Measurements from ENCODE around the gene MYG1.

Gene MYG1

GRCh38 chr12:53324779-53325510 lies 25.4 kb downstream of the MYG1 start:
- H3K27ac ChIP-seq (ENCODE audit: insufficient read depth in 1 of 2, low read depth in 1 of 2, low read length in 2 of 2, poor library complexity in 1 of 2, severe bottlenecking in 2 of 2) = peak overlapping the region in 1 of 2 experiments; percentile 71
- peak overlapping the region; percentile 40 to 79 (median 70) for H3K4me3 ChIP-seq (ENCODE audit: control insufficient read depth in 1 of 7, extremely low read depth in 1 of 7, insufficient read depth in 4 of 7, low read depth in 2 of 7, low read length in 6 of 7)
- H3K9me3 ChIP-seq (ENCODE audit: control extremely low read depth in 1 of 5, control insufficient read depth in 4 of 5, insufficient read depth in 2 of 5, low read depth in 1 of 5, low read length in 4 of 5) = no peaks in the 10 kb centered on the region
- CTCF ChIA-PET = interaction anchor here (0.8 to 22.0 kb wide), 14 partner anchors 10 to 187 kb away, joined by 3 to 489 read pairs (median 4); partner anchors contain the start of genes AMHR2, MYG1, PFDN5 and SP7
- DNase-seq = peak; percentile 84 to 89 (median 85)
- H3K27me3 ChIP-seq (replicated peaks in 2 of 5; ENCODE audit: control insufficient read depth in 4 of 5, insufficient read depth in 5 of 5, low read length in 4 of 5) = peaks cover 0 to 2% (median 0%) of the 10 kb centered on the region in 5 experiments
- H3K4me1 ChIP-seq (ENCODE audit: control extremely low read depth in 1 of 4, control insufficient read depth in 4 of 4, insufficient read depth in 4 of 4, low read length in 3 of 4) = peaks cover 4 to 52% (median 41%) of the 10 kb centered on the region in 4 experiments
- H3K36me3 ChIP-seq (ENCODE audit: control insufficient read depth in 4 of 4, insufficient read depth in 4 of 4, low read length in 3 of 4) = peaks cover 0 to 2% (median 0%) of the 10 kb centered on the region in 4 experiments
- POLR2A ChIA-PET = interaction anchor here (3.6 kb wide), 1 partner anchor 20 kb away, joined by 16 read pairs; no protein-coding TSS in a partner anchor
- WGBS (ENCODE audit: insufficient coverage) = under 1% methylated on average over 61 of the region's 69 CpGs

- H3K27ac ChIP-seq (ENCODE audit: insufficient read depth in 1 of 2, low read depth in 1 of 2, low read length in 2 of 2, poor library complexity in 1 of 2, severe bottlenecking in 2 of 2) = peak overlapping the region in 1 of 2 experiments; percentile 71
- POLR2A ChIA-PET = interaction anchor here (3.6 kb wide), 1 partner anchor 19 kb away, joined by 16 read pairs; no protein-coding TSS in a partner anchor
- H3K4me1 ChIP-seq (ENCODE audit: control extremely low read depth in 1 of 4, control insufficient read depth in 4 of 4, insufficient read depth in 4 of 4, low read length in 3 of 4) = peaks cover 4 to 47% (median 36%) of the 10 kb centered on the region in 4 experiments
- peak overlapping the region; percentile 23 to 79 (median 70) for H3K4me3 ChIP-seq (ENCODE audit: control insufficient read depth in 1 of 7, extremely low read depth in 1 of 7, insufficient read depth in 4 of 7, low read depth in 2 of 7, low read length in 6 of 7)
- H3K9me3 ChIP-seq (ENCODE audit: control extremely low read depth in 1 of 5, control insufficient read depth in 4 of 5, insufficient read depth in 2 of 5, low read depth in 1 of 5, low read length in 4 of 5) = no peaks in the 10 kb centered on the region
- H3K27me3 ChIP-seq (replicated peaks in 2 of 5; ENCODE audit: control insufficient read depth in 4 of 5, insufficient read depth in 5 of 5, low read length in 4 of 5) = peaks cover 0 to 2% (median 0%) of the 10 kb centered on the region in 5 experiments
- CTCF ChIA-PET = interaction anchor here (0.8 to 22.0 kb wide), 10 partner anchors 10 to 186 kb away, joined by 3 to 489 read pairs (median 6); partner anchors contain the start of genes AMHR2, MYG1, PFDN5 and SP7
- H3K36me3 ChIP-seq (ENCODE audit: control insufficient read depth in 4 of 4, insufficient read depth in 4 of 4, low read length in 3 of 4) = no peaks in the 10 kb centered on the region
- 0% methylated on average over 38 of the region's 50 CpGs for whole genome bisulfite sequencing (ENCODE audit: insufficient coverage)
- DNase-seq = peak in 2 of 3 donors; percentile 34 to 43
Measured at GRCh38 chr12:53325511-53326061, 26.1 kb downstream of the MYG1 start.

- Histone ChIP-seq H3K9me3 (ENCODE audit: control extremely low read depth in 1 of 5, control insufficient read depth in 4 of 5, insufficient read depth in 2 of 5, low read depth in 1 of 5, low read length in 4 of 5) (no peaks in the 10 kb centered on the region), H3K36me3 (ENCODE audit: control insufficient read depth in 4 of 4, insufficient read depth in 4 of 4, low read length in 3 of 4) (no peaks in the 10 kb centered on the region), H3K27me3 (replicated peaks in 2 of 5; ENCODE audit: control insufficient read depth in 4 of 5, insufficient read depth in 5 of 5, low read length in 4 of 5) (peaks cover 0 to 3% (median 0%) of the 10 kb centered on the region in 5 experiments), H3K4me3 (ENCODE audit: control insufficient read depth in 1 of 7, extremely low read depth in 1 of 7, insufficient read depth in 4 of 7, low read depth in 2 of 7, low read length in 6 of 7) (peak overlapping the region in 2 of 7 experiments; percentile 71 to 79), H3K4me1 (ENCODE audit: control extremely low read depth in 1 of 4, control insufficient read depth in 4 of 4, insufficient read depth in 4 of 4, low read length in 3 of 4) (peaks cover 2 to 41% (median 30%) of the 10 kb centered on the region in 4 experiments), H3K27ac (ENCODE audit: insufficient read depth in 1 of 2, low read depth in 1 of 2, low read length in 2 of 2, poor library complexity in 1 of 2, severe bottlenecking in 2 of 2) (no peak overlapping the region)
- ChIA-PET POLR2A (interaction anchor here (3.6 kb wide), 1 partner anchor 18 kb away, joined by 16 read pairs; no protein-coding TSS in a partner anchor), CTCF (interaction anchor here (0.6 to 22.0 kb wide), 19 partner anchors 9 to 191 kb away, joined by 3 to 489 read pairs (median 5); partner anchors contain the start of genes NPFF and SP7)
- 78% methylated on average over 6 of the region's 8 CpGs for WGBS (ENCODE audit: insufficient coverage)
- DNase-seq = no peak
Measured at GRCh38 chr12:53326460-53327185, 27.1 kb downstream of the MYG1 start.

GRCh38 chr12:53327435-53328042 lies 28.0 kb downstream of the MYG1 start:
- Histone ChIP-seq H3K36me3 (ENCODE audit: control insufficient read depth in 4 of 4, insufficient read depth in 4 of 4, low read length in 3 of 4) (no peaks in the 10 kb centered on the region), H3K4me3 (ENCODE audit: control insufficient read depth in 1 of 7, extremely low read depth in 1 of 7, insufficient read depth in 4 of 7, low read depth in 2 of 7, low read length in 6 of 7) (no peak overlapping the region), H3K27ac (ENCODE audit: insufficient read depth in 1 of 2, low read depth in 1 of 2, low read length in 2 of 2, poor library complexity in 1 of 2, severe bottlenecking in 2 of 2) (no peak overlapping the region), H3K9me3 (ENCODE audit: control extremely low read depth in 1 of 5, control insufficient read depth in 4 of 5, insufficient read depth in 2 of 5, low read depth in 1 of 5, low read length in 4 of 5) (no peaks in the 10 kb centered on the region), H3K4me1 (ENCODE audit: control extremely low read depth in 1 of 4, control insufficient read depth in 4 of 4, insufficient read depth in 4 of 4, low read length in 3 of 4) (peaks cover 2 to 34% (median 26%) of the 10 kb centered on the region in 4 experiments), H3K27me3 (replicated peaks in 2 of 5; ENCODE audit: control insufficient read depth in 4 of 5, insufficient read depth in 5 of 5, low read length in 4 of 5) (peaks cover 0 to 3% (median 0%) of the 10 kb centered on the region in 5 experiments)
- POLR2A ChIA-PET = interaction anchor here (3.6 kb wide), 1 partner anchor 17 kb away, joined by 16 read pairs; no protein-coding TSS in a partner anchor
- 97% methylated on average over 2 of the region's 3 CpGs for WGBS (ENCODE audit: insufficient coverage)
- DNase-seq = peak in 1 of 3 donors; percentile 24
- CTCF ChIA-PET = interaction anchor here (1.0 to 22.0 kb wide), 20 partner anchors 8 to 184 kb away, joined by 3 to 489 read pairs (median 5); partner anchors contain the start of gene SP7

- WGBS (ENCODE audit: insufficient coverage) = 66% methylated on average over 16 of the region's 16 CpGs
- Histone ChIP-seq H3K27ac (ENCODE audit: insufficient read depth in 1 of 2, low read depth in 1 of 2, low read length in 2 of 2, poor library complexity in 1 of 2, severe bottlenecking in 2 of 2) (no peak overlapping the region), H3K27me3 (replicated peaks in 2 of 5; ENCODE audit: control insufficient read depth in 4 of 5, insufficient read depth in 5 of 5, low read length in 4 of 5) (peaks cover 0 to 3% (median 0%) of the 10 kb centered on the region in 5 experiments), H3K9me3 (ENCODE audit: control extremely low read depth in 1 of 5, control insufficient read depth in 4 of 5, insufficient read depth in 2 of 5, low read depth in 1 of 5, low read length in 4 of 5) (no peaks in the 10 kb centered on the region), H3K4me3 (ENCODE audit: control insufficient read depth in 1 of 7, extremely low read depth in 1 of 7, insufficient read depth in 4 of 7, low read depth in 2 of 7, low read length in 6 of 7) (no peak overlapping the region), H3K36me3 (ENCODE audit: control insufficient read depth in 4 of 4, insufficient read depth in 4 of 4, low read length in 3 of 4) (no peaks in the 10 kb centered on the region), H3K4me1 (ENCODE audit: control extremely low read depth in 1 of 4, control insufficient read depth in 4 of 4, insufficient read depth in 4 of 4, low read length in 3 of 4) (peaks cover 2 to 34% (median 26%) of the 10 kb centered on the region in 4 experiments)
- ChIA-PET CTCF (interaction anchor here (1.1 to 22.0 kb wide), 11 partner anchors 7 to 183 kb away, joined by 3 to 489 read pairs (median 5); partner anchors contain the start of gene SP7), POLR2A (no interaction called here)
- DNase-seq = peak in 2 of 3 donors; percentile 31 to 37
Measured at GRCh38 chr12:53328043-53328435, 28.5 kb downstream of the MYG1 start.

- ChIA-PET CTCF (interaction anchor here (1.0 to 22.0 kb wide), 4 partner anchors 9 to 90 kb away, joined by 3 to 489 read pairs (median 4); partner anchors contain the start of gene AAAS), POLR2A (no interaction called here)
- 98% methylated on average over 4 of the region's 5 CpGs for WGBS (ENCODE audit: insufficient coverage)
Measured at GRCh38 chr12:53330671-53331070, 31.2 kb downstream of the MYG1 start.

More at GRCh38 chr12:53330671-53331070, 31.2 kb downstream of the MYG1 start:
- Histone ChIP-seq H3K36me3 (ENCODE audit: control insufficient read depth in 4 of 4, insufficient read depth in 4 of 4, low read length in 3 of 4) (no peaks in the 10 kb centered on the region), H3K4me3 (ENCODE audit: control insufficient read depth in 1 of 7, extremely low read depth in 1 of 7, insufficient read depth in 4 of 7, low read depth in 2 of 7, low read length in 6 of 7) (no peak overlapping the region), H3K27me3 (replicated peaks in 2 of 5; ENCODE audit: control insufficient read depth in 4 of 5, insufficient read depth in 5 of 5, low read length in 4 of 5) (peaks cover 0 to 4% (median 0%) of the 10 kb centered on the region in 5 experiments), H3K9me3 (ENCODE audit: control extremely low read depth in 1 of 5, control insufficient read depth in 4 of 5, insufficient read depth in 2 of 5, low read depth in 1 of 5, low read length in 4 of 5) (no peaks in the 10 kb centered on the region), H3K4me1 (ENCODE audit: control extremely low read depth in 1 of 4, control insufficient read depth in 4 of 4, insufficient read depth in 4 of 4, low read length in 3 of 4) (peaks cover 0 to 19% (median 12%) of the 10 kb centered on the region in 4 experiments), H3K27ac (ENCODE audit: insufficient read depth in 1 of 2, low read depth in 1 of 2, low read length in 2 of 2, poor library complexity in 1 of 2, severe bottlenecking in 2 of 2) (no peak overlapping the region)
- no peak for DNase-seq
